NCI-H1048 (cell line): ENCODE data around the gene FAM181B.
"Not testable (repeated sequence)": the region's sequence is repeated elsewhere in the genome, so short reads cannot be mapped to it uniquely, and the experiment has no call there.

Experiments used
- DNase-seq: peaks from one replicate; lab custom pipeline; 2025; lab: John Stamatoyannopoulos, UW

Gene FAM181B

GRCh38 chr11:82732348-82732733 lies 1.3 kb downstream of the FAM181B start:
- no peak for DNase-seq

GRCh38 chr11:82731691-82732277 lies 1.9 kb downstream of the FAM181B start:
- DNase-seq: no peak

DNA sequence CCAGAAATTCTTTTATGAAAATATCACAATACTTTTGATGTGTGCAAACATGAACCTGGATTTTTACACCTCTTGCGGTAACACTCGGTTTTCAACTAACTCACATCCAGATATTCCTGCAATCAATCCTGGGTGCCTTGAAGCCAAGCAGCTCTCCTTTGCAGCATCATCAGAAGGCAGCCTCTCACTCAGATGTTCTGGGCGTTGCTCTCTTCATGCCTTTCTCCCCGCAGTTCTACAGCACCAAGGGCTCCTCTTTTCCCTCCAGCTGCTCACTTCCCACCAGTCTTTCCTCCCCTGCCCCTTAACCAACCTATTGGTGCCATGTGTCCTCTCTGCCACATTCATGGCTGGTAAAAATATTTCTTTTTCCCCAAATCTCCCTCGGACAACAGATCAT lies 2.9 kb downstream of the FAM181B start:
- DNase-seq: no peak

- no peak for DNase-seq
These were observed 3.4 kb downstream of the FAM181B start for GRCh38 chr11:82730286-82730685.

- DNase-seq: no peak
These were observed 9.6 kb downstream of the FAM181B start for GRCh38 chr11:82724026-82724425.

GRCh38 chr11:82722231-82722630 lies 11.4 kb downstream of the FAM181B start:
- no peak for DNase-seq

- DNase-seq: no peak
These were observed 13.2 kb downstream of the FAM181B start for GRCh38 chr11:82720267-82721065.

DNA sequence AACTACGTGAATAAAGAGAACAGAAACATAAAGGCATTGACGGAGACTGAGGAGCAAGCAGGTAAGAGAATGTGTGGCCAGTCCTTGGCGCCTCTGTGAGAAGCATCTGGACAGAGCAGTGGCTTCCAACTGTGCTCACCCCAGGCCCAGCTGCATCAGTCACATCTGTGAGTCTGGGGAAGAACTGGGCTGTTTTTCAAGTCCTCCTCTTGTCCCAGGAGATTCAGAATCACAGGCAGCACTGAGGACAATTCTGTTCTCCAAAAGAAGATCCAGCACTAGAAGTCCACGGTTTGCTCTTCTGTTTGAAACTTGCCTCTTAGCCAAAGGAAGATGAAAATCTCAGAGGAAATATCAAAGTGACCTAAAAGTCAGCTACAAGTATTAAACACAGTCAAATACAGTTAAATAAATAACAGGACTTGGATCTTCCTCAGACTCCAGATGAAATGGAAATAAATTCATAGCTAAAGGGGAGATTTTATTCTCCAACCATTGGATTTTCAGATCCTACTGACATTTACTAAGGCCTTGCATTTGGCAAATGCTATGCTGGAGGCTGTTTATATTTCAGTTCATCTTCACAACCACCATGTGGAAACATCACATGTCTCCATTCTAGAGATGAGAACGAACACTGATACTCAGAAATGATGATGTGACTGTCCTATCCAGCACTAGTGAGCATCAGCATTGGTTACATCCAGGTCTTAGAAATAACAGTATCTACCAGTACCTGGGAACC lies 14.1 kb downstream of the FAM181B start:
- no peak for DNase-seq

DNA sequence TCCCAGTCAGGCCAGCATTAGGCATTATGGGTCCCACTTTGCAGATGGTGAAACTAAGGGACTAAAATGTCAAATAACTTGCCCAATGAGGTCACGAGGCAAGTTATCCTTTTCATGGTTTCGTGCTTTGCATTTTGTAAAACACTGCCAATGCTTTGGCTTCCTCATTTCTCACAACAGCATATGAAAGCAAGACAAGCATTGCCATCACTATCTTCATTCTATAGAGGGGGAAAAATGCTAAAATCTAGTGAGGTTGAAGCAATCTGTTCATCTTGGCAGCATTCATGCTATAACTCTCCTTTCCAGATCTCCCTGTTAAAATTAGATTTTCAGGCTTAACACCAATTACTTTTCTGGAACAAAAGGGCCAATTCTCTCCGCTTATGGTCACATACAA lies 14.8 kb downstream of the FAM181B start:
- no peak for DNase-seq

DNA sequence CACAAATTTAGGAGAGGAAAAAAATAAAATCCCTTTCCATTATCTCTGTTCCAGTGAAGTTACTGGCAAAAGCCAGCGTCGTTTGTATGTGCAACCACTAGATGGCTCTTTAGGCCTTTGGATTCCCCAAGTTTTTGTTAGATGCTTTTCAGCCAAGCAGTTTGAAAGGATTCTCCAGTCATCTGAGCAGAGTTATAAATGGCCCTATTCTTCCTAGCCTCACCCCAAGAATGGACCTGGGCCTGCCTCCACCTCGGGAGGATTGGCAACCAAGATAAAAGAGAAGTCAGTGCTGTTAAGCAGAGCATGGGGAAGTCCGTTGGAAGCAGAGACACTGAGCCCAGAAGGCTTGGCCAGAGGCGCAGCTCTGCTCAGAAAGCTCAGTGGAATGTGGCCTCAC lies 15.4 kb downstream of the FAM181B start:
- DNase-seq: no peak

- no peak for DNase-seq
These were observed 19.1 kb downstream of the FAM181B start for GRCh38 chr11:82714346-82715174.

DNA sequence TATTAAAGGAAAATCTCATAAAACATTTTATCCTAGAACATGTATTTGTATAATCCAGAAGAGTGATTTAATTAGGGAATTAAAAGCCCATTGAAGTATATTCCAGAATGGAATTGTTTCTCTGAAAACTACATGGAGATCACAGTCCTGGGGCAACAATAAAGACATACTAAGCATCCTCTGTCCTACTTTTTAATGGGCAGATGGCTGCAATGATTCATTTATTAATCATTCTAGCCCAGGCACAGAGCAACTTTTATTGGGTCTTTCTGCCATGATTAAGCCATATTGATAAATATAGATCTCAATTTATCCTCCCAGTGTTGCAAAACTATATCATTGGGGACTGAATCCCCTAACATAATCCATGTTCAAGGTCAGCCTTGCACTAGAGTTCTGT lies 22.0 kb downstream of the FAM181B start:
- no peak for DNase-seq

- no peak for DNase-seq
These were observed 29.9 kb downstream of the FAM181B start for GRCh38 chr11:82703796-82704195.

- DNase-seq: no peak
These were observed 30.4 kb downstream of the FAM181B start for GRCh38 chr11:82703226-82703625.

- no peak for DNase-seq
These were observed 31.7 kb downstream of the FAM181B start for GRCh38 chr11:82701847-82702520.

DNA sequence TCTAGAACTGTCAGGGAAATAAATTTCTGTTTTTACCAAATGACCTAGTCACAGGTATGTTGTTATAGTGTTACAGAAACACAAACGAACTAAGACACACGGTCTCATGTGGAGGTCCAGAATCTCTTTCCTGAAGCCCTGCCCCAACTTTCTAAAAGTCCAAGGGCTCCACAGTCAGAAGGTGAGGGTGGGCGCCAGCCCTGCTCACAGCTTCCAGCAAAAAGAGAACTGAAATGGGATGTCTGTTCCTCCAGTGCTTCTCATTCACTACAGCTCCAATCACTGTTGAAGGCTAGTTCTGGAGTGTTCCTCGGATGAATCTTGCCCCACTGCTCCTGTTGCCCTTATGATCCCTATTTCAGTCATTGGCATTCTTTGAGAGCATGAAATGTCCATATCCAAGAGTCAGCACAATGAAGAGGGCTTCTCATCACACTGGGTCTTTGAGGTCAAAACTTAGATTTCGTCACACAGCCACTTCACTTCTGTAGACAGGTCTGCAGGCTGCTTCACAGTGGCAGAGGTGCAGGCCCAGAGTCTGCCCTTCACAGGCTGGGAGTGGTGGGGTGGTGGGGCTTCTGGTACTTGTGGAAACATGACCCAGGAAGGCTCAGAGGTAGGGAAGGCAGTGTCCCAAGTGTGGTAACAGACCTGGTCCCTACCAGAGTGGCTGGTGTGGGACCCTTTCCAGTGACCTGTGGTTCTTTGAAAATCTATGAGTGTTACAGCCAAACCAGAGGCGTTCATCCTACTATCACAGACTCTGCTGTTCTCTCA lies 34.9 kb downstream of the FAM181B start:
- no peak for DNase-seq

DNA sequence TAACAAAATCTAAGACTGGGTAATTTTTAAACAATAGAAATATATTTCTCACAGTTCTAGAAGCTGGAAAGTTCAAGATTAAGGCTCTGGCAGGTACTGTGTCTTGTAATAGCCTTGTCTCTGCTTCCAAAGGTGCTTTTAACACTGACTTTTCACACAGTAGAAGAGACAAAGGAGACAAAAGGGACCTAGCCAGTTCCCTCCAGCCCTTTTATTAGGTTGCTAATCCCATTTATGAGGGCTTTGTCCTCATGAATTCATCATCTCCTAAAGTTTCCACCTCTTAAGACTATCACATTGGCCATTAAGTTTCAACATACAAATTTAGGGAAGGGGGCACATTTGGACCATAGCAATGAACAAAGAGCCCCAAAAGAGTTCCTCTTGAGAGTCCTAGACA lies 40.7 kb downstream of the FAM181B start:
- DNase-seq: no peak

- not testable (repeated sequence) for DNase-seq
These were observed 44.3 kb downstream of the FAM181B start for GRCh38 chr11:82689347-82689746.

GRCh38 chr11:82686211-82686610 lies 47.5 kb downstream of the FAM181B start:
- no peak for DNase-seq

- no peak for DNase-seq
These were observed 50.6 kb downstream of the FAM181B start for GRCh38 chr11:82683029-82683428.
